Measurements from ENCODE around the gene KCNA5. TPM values are rescaled to one million over a fixed set of nuclear protein-coding genes. Genes with fewer than 3 reads are reported as not detected.

Gene KCNA5
- polyA plus RNA-seq, 4 donors = 2.1 to 2.5 (median 2.3) TPM

GRCh38 chr12:5059358-5059757, 15.7 kb downstream of the KCNA5 start:
- no peak for DNase-seq (ENCODE audit: low read depth in 4 of 4, low spot score in 2 of 4)

- DNase-seq (ENCODE audit: low read depth in 4 of 4, low spot score in 2 of 4) = no peak
These were observed 17.3 kb downstream of the KCNA5 start for GRCh38 chr12:5060958-5061357.

GRCh38 chr12:5063149-5063548, 19.5 kb downstream of the KCNA5 start:
- DNase-seq (ENCODE audit: low read depth in 4 of 4, low spot score in 2 of 4) = no peak

GRCh38 chr12:5064913-5065490, 21.3 kb downstream of the KCNA5 start:
- DNase-seq (ENCODE audit: low read depth in 4 of 4, low spot score in 2 of 4) = no peak

- DNase-seq (ENCODE audit: low read depth in 4 of 4, low spot score in 2 of 4) = no peak
These were observed 22.6 kb downstream of the KCNA5 start for GRCh38 chr12:5066251-5066650.

GRCh38 chr12:5068126-5068525, 24.4 kb downstream of the KCNA5 start:
- DNase-seq (ENCODE audit: low read depth in 4 of 4, low spot score in 2 of 4) = no peak

GRCh38 chr12:5068619-5069018, 24.9 kb downstream of the KCNA5 start:
- no peak for DNase-seq (ENCODE audit: low read depth in 4 of 4, low spot score in 2 of 4)

- no peak for DNase-seq (ENCODE audit: low read depth in 4 of 4, low spot score in 2 of 4)
These were observed 26.4 kb downstream of the KCNA5 start for GRCh38 chr12:5070090-5070489.

- DNase-seq (ENCODE audit: low read depth in 4 of 4, low spot score in 2 of 4) = no peak
These were observed 27.8 kb downstream of the KCNA5 start for GRCh38 chr12:5071496-5071895.

- DNase-seq (ENCODE audit: low read depth in 4 of 4, low spot score in 2 of 4) = no peak
These were observed 28.6 kb downstream of the KCNA5 start for GRCh38 chr12:5072311-5072710.

- DNase-seq (ENCODE audit: low read depth in 4 of 4, low spot score in 2 of 4) = no peak
These were observed 29.4 kb downstream of the KCNA5 start for GRCh38 chr12:5073054-5073453.

- DNase-seq (ENCODE audit: low read depth in 4 of 4, low spot score in 2 of 4) = no peak
These were observed 30.2 kb downstream of the KCNA5 start for GRCh38 chr12:5073853-5074252.

GRCh38 chr12:5076761-5077160, 33.1 kb downstream of the KCNA5 start:
- no peak for DNase-seq (ENCODE audit: low read depth in 4 of 4, low spot score in 2 of 4)

- peak; percentile 37 to 76 (median 41) for DNase-seq (ENCODE audit: low read depth in 4 of 4, low spot score in 2 of 4)
These were observed 34.7 kb downstream of the KCNA5 start for GRCh38 chr12:5078423-5078822.

GRCh38 chr12:5081016-5081415, 37.3 kb downstream of the KCNA5 start:
- DNase-seq (ENCODE audit: low read depth in 4 of 4, low spot score in 2 of 4) = no peak

GRCh38 chr12:5083955-5084849, 40.5 kb downstream of the KCNA5 start:
- peak; percentile 30 to 67 (median 42) for DNase-seq (ENCODE audit: low read depth in 4 of 4, low spot score in 2 of 4)

- DNase-seq (ENCODE audit: low read depth in 4 of 4, low spot score in 2 of 4) = no peak
These were observed 42.2 kb downstream of the KCNA5 start for GRCh38 chr12:5085896-5086295.

GRCh38 chr12:5087831-5088554, 44.3 kb downstream of the KCNA5 start:
- DNase-seq (ENCODE audit: low read depth in 4 of 4, low spot score in 2 of 4) = no peak

GRCh38 chr12:5088586-5089264, 45.0 kb downstream of the KCNA5 start:
- no peak for DNase-seq (ENCODE audit: low read depth in 4 of 4, low spot score in 2 of 4)

GRCh38 chr12:5094551-5094950, 50.9 kb downstream of the KCNA5 start:
- no peak for DNase-seq (ENCODE audit: low read depth in 4 of 4, low spot score in 2 of 4)

- DNase-seq (ENCODE audit: low read depth in 4 of 4, low spot score in 2 of 4) = no peak
These were observed 51.3 kb downstream of the KCNA5 start for GRCh38 chr12:5094986-5095385.
